Urinary bladder (tissue), 4 donors: Measurements from ENCODE around the gene NRARP. TPM values are rescaled to one million over a fixed set of nuclear protein-coding genes. Genes with fewer than 3 reads are reported as not detected.
A peak's percentile ranks its signal among the peaks of the same experiment; 100 is the strongest.

Experiments
- DNase-seq: peaks from one replicate; pipeline ENCODE4 v3.0.0-alpha.2; 2015; ENCODE audit errors: extremely low spot score
- H3K27ac ChIP-seq: one replicate; pipeline ENCODE4 v1.5.1; 2013; ENCODE audit warnings: low read depth, mild to moderate bottlenecking, moderate library complexity
- H3K36me3 ChIP-seq: one replicate; pipeline ENCODE4 v1.6.1; 2013; ENCODE audit warnings: mild to moderate bottlenecking, moderate library complexity; ENCODE audit not compliant: insufficient read depth
- H3K4me1 ChIP-seq: one replicate; pipeline ENCODE4 v1.6.1; 2013; ENCODE audit warnings: mild to moderate bottlenecking, moderate library complexity; ENCODE audit not compliant: insufficient read depth
- H3K4me3 ChIP-seq: one replicate; pipeline ENCODE4 v1.5.1; 2013; ENCODE audit warnings: low read depth, low read length
- WGBS: extraction: QIAGEN DNeasy Blood & Tissue Kit; methylation state at CpG from one replicate; pipeline ENCODE4 v1.1.7; 2013; 5-methylcytosine and 5-hydroxymethylcytosine counted together
- polyA plus RNA-seq: library from polyadenylated mRNA; stranded (reverse); fragments of 200-250 nt; gene quantifications from one replicate; pipeline ENCODE4 v1.2.3, GENCODE V29; 2013
- total RNA-seq: library from RNA; depleted of rRNA; stranded (reverse); fragments of >200 nt; gene quantifications from one replicate; pipeline ENCODE4 v1.2.3, GENCODE V29; 2014
- donor health status: healthy with polysubstance abuse.
- donor health status: healthy.

NRARP gene
- total and polyA plus RNA-seq, 2 donors: 6.3 to 6.5 TPM

DNA sequence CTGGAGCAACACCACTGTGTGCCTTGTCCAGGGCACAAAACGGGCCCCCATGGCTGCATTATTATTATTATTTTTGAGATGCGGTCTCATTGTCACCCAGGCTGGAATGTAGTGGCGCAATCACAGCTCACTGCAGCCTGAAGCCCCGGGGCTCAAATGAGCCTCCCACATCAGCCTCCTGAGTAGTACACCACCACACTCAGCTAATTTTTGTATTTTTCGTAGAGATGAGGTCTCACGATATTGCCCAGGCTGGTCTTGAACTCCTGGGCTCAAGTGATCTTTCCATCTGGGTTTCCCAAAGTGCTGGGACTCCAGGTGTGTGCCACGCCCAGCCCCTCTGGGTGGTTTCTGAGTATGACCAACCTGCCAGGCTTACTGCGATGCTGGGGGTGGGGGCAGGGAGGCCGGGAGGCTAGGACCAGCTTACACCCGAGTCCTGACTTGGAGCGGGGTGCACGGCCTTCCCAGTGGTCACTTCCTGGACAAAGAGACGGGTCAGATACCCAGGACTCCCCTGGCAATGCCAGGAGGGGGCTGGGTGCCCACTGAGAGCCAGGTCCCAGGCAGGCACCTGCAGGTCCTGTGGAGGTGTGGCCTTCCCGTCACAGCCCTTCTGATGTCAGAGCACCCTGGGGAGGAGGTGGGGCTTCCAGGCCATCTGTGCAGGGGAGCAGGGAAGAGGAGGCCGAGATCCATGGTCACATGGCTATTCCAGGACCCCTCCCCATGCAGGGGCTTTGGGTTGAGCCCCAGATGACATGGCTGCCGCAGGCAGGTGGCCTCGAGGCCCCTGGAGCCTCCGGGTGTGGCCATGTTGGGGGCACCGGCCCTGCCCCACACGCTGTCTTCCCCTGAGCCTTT, 8.3 kb upstream of the NRARP start:
- H3K27ac ChIP-seq: peak overlapping the region; percentile 11
- WGBS: 75% methylated on average over 20 of the region's 20 CpGs

GRCh38 chr9:137309368-137310188, 7.5 kb upstream of the NRARP start:
- no peak overlapping the region for H3K4me3 ChIP-seq
- no peaks in the 10 kb centered on the region for H3K36me3 ChIP-seq
- WGBS: 83% methylated on average over 15 of the region's 15 CpGs
- peaks cover 2% of the 10 kb centered on the region for H3K4me1 ChIP-seq
- no peak overlapping the region for H3K27ac ChIP-seq
- DNase-seq: no peak

More for the DNA sequence above, 8.3 kb upstream of the NRARP start:
- H3K36me3 ChIP-seq: no peaks in the 10 kb centered on the region
- peaks cover 2% of the 10 kb centered on the region for H3K4me1 ChIP-seq
- no peak overlapping the region for H3K4me3 ChIP-seq
- DNase-seq: no peak

DNA sequence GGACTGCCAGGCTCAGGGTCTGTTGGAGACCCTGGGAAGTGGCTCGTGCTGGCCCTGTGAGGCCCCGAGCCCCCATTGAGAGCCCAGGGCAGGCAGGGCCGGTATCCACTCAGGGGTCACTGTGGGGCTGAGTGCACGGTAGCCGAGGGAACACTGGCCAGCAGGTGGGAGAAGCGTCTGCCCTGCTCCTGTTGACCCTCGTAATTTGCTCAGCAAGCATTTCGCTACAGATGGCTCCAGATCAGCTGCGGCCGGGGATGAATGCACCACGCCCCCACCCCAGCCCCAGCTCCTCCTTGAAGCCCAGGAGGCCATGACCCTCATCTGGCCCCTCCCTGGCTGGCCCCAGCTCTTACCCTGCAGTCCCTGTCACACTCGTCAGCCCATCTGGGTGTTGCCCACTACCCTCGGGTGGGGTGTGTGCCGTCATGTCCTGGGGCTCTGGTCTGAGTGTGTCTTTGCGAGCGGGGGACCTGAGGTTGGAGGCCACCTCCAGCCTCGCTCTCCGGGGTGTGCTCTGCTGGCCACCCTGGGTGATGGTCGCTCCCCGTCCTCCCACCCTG, 6.1 kb upstream of the NRARP start:
- WGBS: 44% methylated on average over 20 of the region's 20 CpGs
- H3K27ac ChIP-seq: no peak overlapping the region
- no peaks in the 10 kb centered on the region for H3K36me3 ChIP-seq
- peaks cover 2% of the 10 kb centered on the region for H3K4me1 ChIP-seq
- no peak for DNase-seq
- H3K4me3 ChIP-seq: no peak overlapping the region

- no peak overlapping the region for H3K27ac ChIP-seq
- WGBS: 39% methylated on average over 30 of the region's 30 CpGs
- peaks cover 2% of the 10 kb centered on the region for H3K4me1 ChIP-seq
- H3K4me3 ChIP-seq: no peak overlapping the region
- H3K36me3 ChIP-seq: no peaks in the 10 kb centered on the region
- DNase-seq: no peak
Measured at GRCh38 chr9:137307255-137308056, 5.4 kb upstream of the NRARP start.

DNA sequence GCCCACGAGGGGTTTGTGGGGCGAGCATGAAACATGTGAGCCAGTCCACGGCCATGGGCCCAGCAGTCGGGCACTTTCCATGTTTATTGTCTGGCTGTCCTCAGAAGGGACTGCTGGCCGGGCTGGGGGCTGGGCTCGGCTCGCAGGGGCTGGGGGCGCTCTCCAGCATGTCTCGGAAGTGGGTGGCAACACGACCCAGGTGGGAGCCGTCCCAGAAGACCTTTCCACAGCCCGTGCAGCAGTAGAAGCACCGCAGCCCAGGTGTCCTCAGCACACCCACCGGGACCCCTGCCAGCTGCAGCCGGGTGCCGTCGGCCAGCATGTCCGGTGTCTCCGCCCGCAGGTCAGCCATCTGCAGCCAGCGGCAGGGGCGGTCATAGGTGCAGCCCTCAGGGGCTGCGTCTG, 4.8 kb upstream of the NRARP start:
- WGBS: 39% methylated on average over 23 of the region's 23 CpGs
- Histone ChIP-seq H3K36me3 (no peaks in the 10 kb centered on the region), H3K4me3 (no peak overlapping the region), H3K27ac (no peak overlapping the region), H3K4me1 (peaks cover 2% of the 10 kb centered on the region)
- no peak for DNase-seq

GRCh38 chr9:137306066-137306849, 4.2 kb upstream of the NRARP start:
- H3K4me1 ChIP-seq: peaks cover 4% of the 10 kb centered on the region

GRCh38 chr9:137305798-137306065, 3.7 kb upstream of the NRARP start:
- H3K36me3 ChIP-seq: no peaks in the 10 kb centered on the region
- no peak for DNase-seq
- 38% methylated on average over 8 of the region's 8 CpGs for WGBS
- H3K27ac ChIP-seq: no peak overlapping the region
- peaks cover 4% of the 10 kb centered on the region for H3K4me1 ChIP-seq
- H3K4me3 ChIP-seq: no peak overlapping the region

More at GRCh38 chr9:137306066-137306849, 4.2 kb upstream of the NRARP start:
- Histone ChIP-seq H3K4me3 (no peak overlapping the region), H3K36me3 (no peaks in the 10 kb centered on the region), H3K27ac (no peak overlapping the region)
- 27% methylated on average over 30 of the region's 30 CpGs for WGBS
- no peak for DNase-seq

GRCh38 chr9:137305060-137305797, 3.2 kb upstream of the NRARP start:
- H3K4me3 ChIP-seq: no peak overlapping the region
- no peak overlapping the region for H3K27ac ChIP-seq
- 30% methylated on average over 36 of the region's 36 CpGs for WGBS
- no peak for DNase-seq
- peaks cover 4% of the 10 kb centered on the region for H3K4me1 ChIP-seq
- H3K36me3 ChIP-seq: no peaks in the 10 kb centered on the region

- no peak for DNase-seq
- WGBS: 41% methylated on average over 16 of the region's 16 CpGs
- H3K4me1 ChIP-seq: peaks cover 4% of the 10 kb centered on the region
- no peak overlapping the region for H3K27ac ChIP-seq
- no peak overlapping the region for H3K4me3 ChIP-seq
- no peaks in the 10 kb centered on the region for H3K36me3 ChIP-seq
Measured at GRCh38 chr9:137304383-137305059, 2.5 kb upstream of the NRARP start.

- H3K27ac ChIP-seq: no peak overlapping the region
- WGBS: 84% methylated on average over 22 of the region's 22 CpGs
- H3K36me3 ChIP-seq: no peaks in the 10 kb centered on the region
- H3K4me3 ChIP-seq: no peak overlapping the region
- DNase-seq: no peak
- peaks cover 4% of the 10 kb centered on the region for H3K4me1 ChIP-seq
Measured at GRCh38 chr9:137303893-137304382, 1.9 kb upstream of the NRARP start.

GRCh38 chr9:137303151-137303892, 1.3 kb upstream of the NRARP start:
- no peak for DNase-seq
- 65% methylated on average over 23 of the region's 23 CpGs for WGBS
- Histone ChIP-seq H3K4me3 (no peak overlapping the region), H3K4me1 (peaks cover 4% of the 10 kb centered on the region), H3K27ac (peak overlapping the region; percentile 44), H3K36me3 (no peaks in the 10 kb centered on the region)
